ENCODE results near the gene COL4A5.
A peak's percentile ranks its signal among the peaks of the same experiment; 100 is the strongest.

The COL4A5 gene

GRCh38 chrX:108642273-108642628 is 202.6 kb downstream of the COL4A5 start:
- no peak for DNase-seq

- no peak for DNase-seq
These were observed 225.1 kb downstream of the COL4A5 start for GRCh38 chrX:108664701-108665100.

GRCh38 chrX:108666101-108666500 is 226.5 kb downstream of the COL4A5 start:
- DNase-seq: no peak

GRCh38 chrX:108671526-108671925 is 231.9 kb downstream of the COL4A5 start:
- no peak for DNase-seq

GRCh38 chrX:108696690-108697089 is 257.1 kb downstream of the COL4A5 start:
- DNase-seq: no peak

GRCh38 chrX:108699368-108699767 is 259.7 kb downstream of the COL4A5 start:
- DNase-seq: peak; percentile 79

GRCh38 chrX:108701633-108702032 is 262.0 kb downstream of the COL4A5 start:
- DNase-seq: no peak

- no peak for DNase-seq
These were observed 262.9 kb downstream of the COL4A5 start for GRCh38 chrX:108702530-108702929.

- peak; percentile 68 for DNase-seq
These were observed 265.2 kb downstream of the COL4A5 start for GRCh38 chrX:108704839-108705238.

GRCh38 chrX:108712886-108713285 is 273.2 kb downstream of the COL4A5 start:
- peak; percentile 3 for DNase-seq

GRCh38 chrX:108722561-108722960 is 282.9 kb downstream of the COL4A5 start:
- no peak for DNase-seq

GRCh38 chrX:108726748-108727147 is 287.1 kb downstream of the COL4A5 start:
- no peak for DNase-seq

- DNase-seq: no peak
These were observed 291.5 kb downstream of the COL4A5 start for GRCh38 chrX:108731153-108731552.

GRCh38 chrX:108732630-108733321 is 293.1 kb downstream of the COL4A5 start:
- DNase-seq: no peak

- DNase-seq: no peak
These were observed 294.8 kb downstream of the COL4A5 start for GRCh38 chrX:108734426-108734825.

- peak; percentile 79 for DNase-seq
These were observed 295.5 kb downstream of the COL4A5 start for GRCh38 chrX:108735091-108735678.

- DNase-seq: peak; percentile 76
These were observed 296.3 kb downstream of the COL4A5 start for GRCh38 chrX:108735679-108736508.

GRCh38 chrX:108736509-108737479 is 297.2 kb downstream of the COL4A5 start, which contains the start of gene IRS4:
IRS4 (minus strand) TSS chrX:108736563.
- DNase-seq: peak; percentile 91

- DNase-seq: peak; percentile 3
These were observed 298.1 kb downstream of the COL4A5 start for GRCh38 chrX:108737754-108738153.

GRCh38 chrX:108740299-108740774 is 300.7 kb downstream of the COL4A5 start:
- no peak for DNase-seq
